ENCODE results near the gene GUCY2F.

Gene GUCY2F

DNA sequence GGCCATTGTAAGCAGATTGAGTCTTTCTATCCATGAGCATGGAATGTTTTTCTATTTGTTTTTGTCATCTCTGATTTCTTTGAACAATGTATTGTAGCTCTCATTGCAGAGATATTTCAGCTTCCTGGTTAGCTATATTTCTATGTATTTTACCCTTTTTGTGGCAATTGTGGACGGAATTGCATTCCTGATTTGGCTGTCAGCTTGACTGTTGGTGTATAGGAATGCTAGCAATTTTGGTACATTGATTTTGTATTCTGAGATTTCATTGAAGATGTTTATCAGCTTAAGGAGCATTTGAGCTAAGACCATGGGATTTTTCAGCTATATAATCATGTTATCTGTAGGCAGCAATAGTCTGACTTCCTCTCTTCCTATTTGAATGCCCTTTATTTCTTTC is 154.6 kb downstream of the GUCY2F start:
- no peak for DNase-seq
